WTC11 (cell line): ENCODE results near the gene TMEM164.

ENCODE experiments used
- ETV6 ChIP-seq: sonication (generic); formaldehyde crosslinking; IDR thresholded peaks from 2 replicates; pipeline ENCODE4 v1.8.1; 2022; ENCODE audit warnings: mild to moderate bottlenecking, missing genetic modification reagents
- RELA ChIP-seq: sonication (generic); formaldehyde crosslinking; IDR thresholded peaks from 2 replicates; pipeline ENCODE4 v1.8.1; 2022; ENCODE audit warnings: missing genetic modification reagents, mild to moderate bottlenecking, borderline replicate concordance
- SP1 ChIP-seq: sonication (generic); formaldehyde crosslinking; conservative IDR thresholded peaks from 2 replicates; pipeline ENCODE4 v1.8.1; 2022; ENCODE audit warnings: missing genetic modification reagents
- ZNF138 ChIP-seq: sonication (generic); formaldehyde crosslinking; conservative IDR thresholded peaks from 2 replicates; pipeline ENCODE4 v1.8.1; 2022; ENCODE audit warnings: mild to moderate bottlenecking, moderate library complexity, missing genetic modification reagents
- ZNF317 ChIP-seq: sonication (generic); formaldehyde crosslinking; IDR thresholded peaks from 2 replicates; pipeline ENCODE4 v1.8.1; 2023; ENCODE audit warnings: low read depth, mild to moderate bottlenecking, moderate library complexity, missing genetic modification reagents, borderline replicate concordance
- TF ChIP-seq, protein P1 (sequence below): fragments of 200-600 bp; IDR thresholded peaks from 2 replicates; pipeline ENCODE4 v1.8.0; 2022; ENCODE audit warnings: antibody characterized with exemption
- TF ChIP-seq, protein P2 (sequence below): sonication (generic); formaldehyde crosslinking; IDR thresholded peaks from 2 replicates; pipeline ENCODE4 v1.8.1; 2022; ENCODE audit warnings: low read depth, mild to moderate bottlenecking, moderate library complexity, missing genetic modification reagents, borderline replicate concordance
- TF ChIP-seq, protein P3 (sequence below): sonication (generic); formaldehyde crosslinking; IDR thresholded peaks from 2 replicates; pipeline ENCODE4 v1.8.1; 2022; ENCODE audit warnings: mild to moderate bottlenecking, missing genetic modification reagents, moderate library complexity, borderline replicate concordance
- TF ChIP-seq, protein P4 (sequence below): sonication (generic); formaldehyde crosslinking; conservative IDR thresholded peaks from 2 replicates; pipeline ENCODE4 v1.8.1; 2023; ENCODE audit warnings: mild to moderate bottlenecking, low read depth, missing genetic modification reagents, moderate library complexity
- TF ChIP-seq, protein P5 (sequence below): sonication (generic); formaldehyde crosslinking; IDR thresholded peaks from 2 replicates; pipeline ENCODE4 v1.8.0; 2022; ENCODE audit warnings: missing genetic modification reagents
- TF ChIP-seq, protein P6 (sequence below): sonication (generic); formaldehyde crosslinking; IDR thresholded peaks from 2 replicates; pipeline ENCODE4 v1.8.1; 2023; ENCODE audit warnings: mild to moderate bottlenecking, missing genetic modification reagents

DNA sequence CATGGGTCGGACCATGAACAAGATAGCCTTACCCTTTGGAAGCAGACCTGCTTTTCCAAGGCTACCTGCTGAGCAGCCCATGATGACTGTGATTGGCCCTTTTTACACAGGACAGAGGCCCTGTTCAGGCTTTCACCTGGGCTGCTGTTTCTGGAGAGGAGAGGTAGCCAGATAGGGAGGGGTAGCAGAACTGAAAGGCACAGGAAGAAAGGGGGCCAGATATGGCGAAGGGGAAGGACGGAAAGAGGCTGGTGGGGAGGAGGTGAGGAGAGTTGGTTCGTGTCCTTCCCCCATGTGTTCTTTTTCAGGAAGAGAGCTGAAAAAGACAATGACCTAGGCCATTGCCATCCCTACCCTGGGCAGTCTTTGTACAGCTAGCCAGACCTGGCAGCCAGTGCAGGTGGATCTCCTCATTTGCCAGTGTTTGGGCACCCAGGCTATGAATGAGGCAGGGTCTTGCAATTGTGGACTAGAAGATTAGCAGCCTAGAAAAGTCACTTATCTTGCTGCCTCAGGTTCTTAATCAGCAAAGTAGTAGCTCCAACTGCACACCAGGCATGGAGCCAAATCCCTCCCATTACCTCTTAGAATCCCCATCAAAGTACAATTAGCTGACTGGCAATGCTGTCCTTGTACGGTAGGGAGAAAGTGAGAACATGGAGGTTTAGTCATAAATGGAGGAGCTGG is 175.4 kb downstream of the TMEM164 start:
- TF ChIP-seq, protein P1, sequence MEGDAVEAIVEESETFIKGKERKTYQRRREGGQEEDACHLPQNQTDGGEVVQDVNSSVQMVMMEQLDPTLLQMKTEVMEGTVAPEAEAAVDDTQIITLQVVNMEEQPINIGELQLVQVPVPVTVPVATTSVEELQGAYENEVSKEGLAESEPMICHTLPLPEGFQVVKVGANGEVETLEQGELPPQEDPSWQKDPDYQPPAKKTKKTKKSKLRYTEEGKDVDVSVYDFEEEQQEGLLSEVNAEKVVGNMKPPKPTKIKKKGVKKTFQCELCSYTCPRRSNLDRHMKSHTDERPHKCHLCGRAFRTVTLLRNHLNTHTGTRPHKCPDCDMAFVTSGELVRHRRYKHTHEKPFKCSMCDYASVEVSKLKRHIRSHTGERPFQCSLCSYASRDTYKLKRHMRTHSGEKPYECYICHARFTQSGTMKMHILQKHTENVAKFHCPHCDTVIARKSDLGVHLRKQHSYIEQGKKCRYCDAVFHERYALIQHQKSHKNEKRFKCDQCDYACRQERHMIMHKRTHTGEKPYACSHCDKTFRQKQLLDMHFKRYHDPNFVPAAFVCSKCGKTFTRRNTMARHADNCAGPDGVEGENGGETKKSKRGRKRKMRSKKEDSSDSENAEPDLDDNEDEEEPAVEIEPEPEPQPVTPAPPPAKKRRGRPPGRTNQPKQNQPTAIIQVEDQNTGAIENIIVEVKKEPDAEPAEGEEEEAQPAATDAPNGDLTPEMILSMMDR: no peak
- TF ChIP-seq SP1 (CRISPR knock-in tag) (no peak), RELA (CRISPR knock-in tag) (no peak), ETV6 (CRISPR knock-in tag) (no peak), ZNF317 (CRISPR knock-in tag) (no peak), ZNF138 (CRISPR knock-in tag) (no peak)
- TF ChIP-seq, protein P2, sequence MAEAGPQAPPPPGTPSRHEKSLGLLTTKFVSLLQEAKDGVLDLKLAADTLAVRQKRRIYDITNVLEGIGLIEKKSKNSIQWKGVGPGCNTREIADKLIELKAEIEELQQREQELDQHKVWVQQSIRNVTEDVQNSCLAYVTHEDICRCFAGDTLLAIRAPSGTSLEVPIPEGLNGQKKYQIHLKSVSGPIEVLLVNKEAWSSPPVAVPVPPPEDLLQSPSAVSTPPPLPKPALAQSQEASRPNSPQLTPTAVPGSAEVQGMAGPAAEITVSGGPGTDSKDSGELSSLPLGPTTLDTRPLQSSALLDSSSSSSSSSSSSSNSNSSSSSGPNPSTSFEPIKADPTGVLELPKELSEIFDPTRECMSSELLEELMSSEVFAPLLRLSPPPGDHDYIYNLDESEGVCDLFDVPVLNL: no peak
- TF ChIP-seq, protein P3, sequence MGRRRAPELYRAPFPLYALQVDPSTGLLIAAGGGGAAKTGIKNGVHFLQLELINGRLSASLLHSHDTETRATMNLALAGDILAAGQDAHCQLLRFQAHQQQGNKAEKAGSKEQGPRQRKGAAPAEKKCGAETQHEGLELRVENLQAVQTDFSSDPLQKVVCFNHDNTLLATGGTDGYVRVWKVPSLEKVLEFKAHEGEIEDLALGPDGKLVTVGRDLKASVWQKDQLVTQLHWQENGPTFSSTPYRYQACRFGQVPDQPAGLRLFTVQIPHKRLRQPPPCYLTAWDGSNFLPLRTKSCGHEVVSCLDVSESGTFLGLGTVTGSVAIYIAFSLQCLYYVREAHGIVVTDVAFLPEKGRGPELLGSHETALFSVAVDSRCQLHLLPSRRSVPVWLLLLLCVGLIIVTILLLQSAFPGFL: no peak
- TF ChIP-seq, protein P4, sequence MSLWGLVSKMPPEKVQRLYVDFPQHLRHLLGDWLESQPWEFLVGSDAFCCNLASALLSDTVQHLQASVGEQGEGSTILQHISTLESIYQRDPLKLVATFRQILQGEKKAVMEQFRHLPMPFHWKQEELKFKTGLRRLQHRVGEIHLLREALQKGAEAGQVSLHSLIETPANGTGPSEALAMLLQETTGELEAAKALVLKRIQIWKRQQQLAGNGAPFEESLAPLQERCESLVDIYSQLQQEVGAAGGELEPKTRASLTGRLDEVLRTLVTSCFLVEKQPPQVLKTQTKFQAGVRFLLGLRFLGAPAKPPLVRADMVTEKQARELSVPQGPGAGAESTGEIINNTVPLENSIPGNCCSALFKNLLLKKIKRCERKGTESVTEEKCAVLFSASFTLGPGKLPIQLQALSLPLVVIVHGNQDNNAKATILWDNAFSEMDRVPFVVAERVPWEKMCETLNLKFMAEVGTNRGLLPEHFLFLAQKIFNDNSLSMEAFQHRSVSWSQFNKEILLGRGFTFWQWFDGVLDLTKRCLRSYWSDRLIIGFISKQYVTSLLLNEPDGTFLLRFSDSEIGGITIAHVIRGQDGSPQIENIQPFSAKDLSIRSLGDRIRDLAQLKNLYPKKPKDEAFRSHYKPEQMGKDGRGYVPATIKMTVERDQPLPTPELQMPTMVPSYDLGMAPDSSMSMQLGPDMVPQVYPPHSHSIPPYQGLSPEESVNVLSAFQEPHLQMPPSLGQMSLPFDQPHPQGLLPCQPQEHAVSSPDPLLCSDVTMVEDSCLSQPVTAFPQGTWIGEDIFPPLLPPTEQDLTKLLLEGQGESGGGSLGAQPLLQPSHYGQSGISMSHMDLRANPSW (CRISPR knock-in tag): no peak
- TF ChIP-seq, protein P5, sequence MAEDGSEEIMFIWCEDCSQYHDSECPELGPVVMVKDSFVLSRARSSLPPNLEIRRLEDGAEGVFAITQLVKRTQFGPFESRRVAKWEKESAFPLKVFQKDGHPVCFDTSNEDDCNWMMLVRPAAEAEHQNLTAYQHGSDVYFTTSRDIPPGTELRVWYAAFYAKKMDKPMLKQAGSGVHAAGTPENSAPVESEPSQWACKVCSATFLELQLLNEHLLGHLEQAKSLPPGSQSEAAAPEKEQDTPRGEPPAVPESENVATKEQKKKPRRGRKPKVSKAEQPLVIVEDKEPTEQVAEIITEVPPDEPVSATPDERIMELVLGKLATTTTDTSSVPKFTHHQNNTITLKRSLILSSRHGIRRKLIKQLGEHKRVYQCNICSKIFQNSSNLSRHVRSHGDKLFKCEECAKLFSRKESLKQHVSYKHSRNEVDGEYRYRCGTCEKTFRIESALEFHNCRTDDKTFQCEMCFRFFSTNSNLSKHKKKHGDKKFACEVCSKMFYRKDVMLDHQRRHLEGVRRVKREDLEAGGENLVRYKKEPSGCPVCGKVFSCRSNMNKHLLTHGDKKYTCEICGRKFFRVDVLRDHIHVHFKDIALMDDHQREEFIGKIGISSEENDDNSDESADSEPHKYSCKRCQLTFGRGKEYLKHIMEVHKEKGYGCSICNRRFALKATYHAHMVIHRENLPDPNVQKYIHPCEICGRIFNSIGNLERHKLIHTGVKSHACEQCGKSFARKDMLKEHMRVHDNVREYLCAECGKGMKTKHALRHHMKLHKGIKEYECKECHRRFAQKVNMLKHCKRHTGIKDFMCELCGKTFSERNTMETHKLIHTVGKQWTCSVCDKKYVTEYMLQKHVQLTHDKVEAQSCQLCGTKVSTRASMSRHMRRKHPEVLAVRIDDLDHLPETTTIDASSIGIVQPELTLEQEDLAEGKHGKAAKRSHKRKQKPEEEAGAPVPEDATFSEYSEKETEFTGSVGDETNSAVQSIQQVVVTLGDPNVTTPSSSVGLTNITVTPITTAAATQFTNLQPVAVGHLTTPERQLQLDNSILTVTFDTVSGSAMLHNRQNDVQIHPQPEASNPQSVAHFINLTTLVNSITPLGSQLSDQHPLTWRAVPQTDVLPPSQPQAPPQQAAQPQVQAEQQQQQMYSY (CRISPR knock-in tag): no peak
- TF ChIP-seq, protein P6, sequence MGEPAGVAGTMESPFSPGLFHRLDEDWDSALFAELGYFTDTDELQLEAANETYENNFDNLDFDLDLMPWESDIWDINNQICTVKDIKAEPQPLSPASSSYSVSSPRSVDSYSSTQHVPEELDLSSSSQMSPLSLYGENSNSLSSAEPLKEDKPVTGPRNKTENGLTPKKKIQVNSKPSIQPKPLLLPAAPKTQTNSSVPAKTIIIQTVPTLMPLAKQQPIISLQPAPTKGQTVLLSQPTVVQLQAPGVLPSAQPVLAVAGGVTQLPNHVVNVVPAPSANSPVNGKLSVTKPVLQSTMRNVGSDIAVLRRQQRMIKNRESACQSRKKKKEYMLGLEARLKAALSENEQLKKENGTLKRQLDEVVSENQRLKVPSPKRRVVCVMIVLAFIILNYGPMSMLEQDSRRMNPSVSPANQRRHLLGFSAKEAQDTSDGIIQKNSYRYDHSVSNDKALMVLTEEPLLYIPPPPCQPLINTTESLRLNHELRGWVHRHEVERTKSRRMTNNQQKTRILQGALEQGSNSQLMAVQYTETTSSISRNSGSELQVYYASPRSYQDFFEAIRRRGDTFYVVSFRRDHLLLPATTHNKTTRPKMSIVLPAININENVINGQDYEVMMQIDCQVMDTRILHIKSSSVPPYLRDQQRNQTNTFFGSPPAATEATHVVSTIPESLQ (CRISPR knock-in tag): no peak
